Hematopoietic multipotent progenitor cell (in vitro differentiated cells): Measurements from ENCODE around the gene FAM204A. TPM values are rescaled to one million over a fixed set of nuclear protein-coding genes. Genes with fewer than 3 reads are reported as not detected.

Experiments
- DNase-seq, 3 donors: peaks; one replicate each; pipeline ENCODE4 v3.0.0-alpha.2; 2011 to 2015; ENCODE audit warnings: low read depth in 2 of 3, low spot score in 2 of 3
- total RNA-seq: library from RNA; depleted of rRNA; stranded (reverse); fragments of >200 nt; gene quantifications from one replicate; pipeline ENCODE4 v1.2.3, GENCODE V29; 2012

The FAM204A gene
- total RNA-seq, 1 donor = 14.5 TPM

GRCh38 chr10:118332948-118333710 lies 9.0 kb downstream of the FAM204A start:
- no peak for DNase-seq

GRCh38 chr10:118332236-118332635 lies 9.9 kb downstream of the FAM204A start:
- no peak for DNase-seq

- no peak for DNase-seq
Observed at GRCh38 chr10:118330295-118331076, 11.6 kb downstream of the FAM204A start.

- no peak for DNase-seq
Observed at GRCh38 chr10:118324140-118324539, 18.0 kb downstream of the FAM204A start.

DNA sequence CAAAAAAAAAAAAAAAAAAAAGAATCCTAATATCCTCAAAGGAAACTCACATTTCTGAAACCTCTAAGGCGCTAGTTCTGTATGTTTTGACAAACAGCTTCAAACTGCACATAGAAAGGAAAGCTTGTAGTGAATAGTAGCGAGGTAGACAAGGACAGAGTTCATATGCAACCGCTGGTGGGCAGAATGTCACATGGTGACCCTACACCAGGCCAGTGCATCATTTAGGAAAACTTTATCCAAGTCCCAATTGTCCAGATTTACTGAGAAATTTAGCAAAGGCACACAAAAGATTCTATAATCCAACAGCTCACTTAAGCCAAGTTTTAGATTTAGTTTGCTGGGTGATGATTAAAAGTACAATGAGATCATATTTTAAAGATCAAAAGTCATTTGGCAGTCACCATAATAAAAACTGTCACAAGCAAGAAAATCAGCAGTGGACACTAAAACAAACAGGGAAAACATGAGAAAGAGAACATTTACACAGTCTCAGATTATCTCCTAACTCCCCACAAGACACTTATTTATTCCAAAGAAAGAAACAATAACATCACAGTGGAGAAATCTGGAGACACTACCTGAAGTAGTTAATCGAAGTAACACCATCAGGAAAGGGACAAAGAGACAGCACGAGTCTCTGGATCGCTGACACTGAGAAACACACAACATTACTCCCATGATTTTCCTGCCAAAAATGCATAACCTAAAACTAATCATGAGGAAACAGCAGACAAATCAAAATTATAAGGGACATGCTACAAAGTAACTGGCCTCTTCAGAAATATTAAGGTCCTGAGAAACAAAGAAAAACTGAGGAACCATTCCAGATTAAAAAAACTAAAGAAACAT lies 20.2 kb downstream of the FAM204A start:
- DNase-seq = no peak

DNA sequence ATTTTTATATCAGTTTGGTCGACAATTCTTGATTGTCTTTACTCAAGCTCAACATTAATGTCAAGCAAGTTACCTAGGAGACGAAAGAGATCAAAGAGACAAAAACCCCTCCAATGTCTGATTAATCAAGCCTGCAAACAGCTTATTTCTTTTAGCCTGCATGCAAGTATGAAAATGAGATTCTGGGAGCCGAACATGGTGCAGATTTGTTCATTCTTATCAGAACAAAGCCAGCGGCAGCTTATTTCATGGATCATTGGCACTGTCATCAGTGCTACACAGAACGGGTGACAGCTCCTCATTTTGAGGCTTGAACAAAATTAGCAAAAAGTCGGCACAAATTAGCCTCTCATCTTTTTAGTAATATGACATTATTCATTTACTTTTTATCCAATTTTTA lies 26.5 kb downstream of the FAM204A start:
- DNase-seq = no peak

- DNase-seq = no peak
Observed at GRCh38 chr10:118314882-118315281, 27.2 kb downstream of the FAM204A start.

- DNase-seq = no peak
Observed at GRCh38 chr10:118311505-118311904, 30.6 kb downstream of the FAM204A start.

GRCh38 chr10:118310822-118311221 lies 31.3 kb downstream of the FAM204A start:
- no peak for DNase-seq

- no peak for DNase-seq
Observed at GRCh38 chr10:118309911-118310310, 32.2 kb downstream of the FAM204A start.

DNA sequence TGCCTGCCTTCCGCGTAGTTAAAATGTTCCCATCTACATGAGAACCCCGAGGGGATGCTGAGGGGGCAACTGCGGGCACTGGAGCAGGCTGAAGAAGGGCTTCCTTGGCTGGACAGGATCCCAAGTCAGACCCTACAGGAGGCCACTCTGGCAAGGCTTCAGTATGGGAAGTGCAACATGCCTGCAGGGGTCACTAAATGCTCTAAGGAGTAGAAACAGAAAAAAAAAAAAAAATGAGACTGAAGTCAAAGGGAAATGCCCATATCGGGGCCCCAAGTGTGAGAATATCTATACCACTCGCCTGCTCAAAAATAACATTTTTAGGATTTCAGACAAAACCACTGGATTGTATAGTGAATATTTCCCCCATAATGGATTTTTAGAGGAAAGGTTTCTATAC lies 33.5 kb downstream of the FAM204A start:
- no peak for DNase-seq

DNA sequence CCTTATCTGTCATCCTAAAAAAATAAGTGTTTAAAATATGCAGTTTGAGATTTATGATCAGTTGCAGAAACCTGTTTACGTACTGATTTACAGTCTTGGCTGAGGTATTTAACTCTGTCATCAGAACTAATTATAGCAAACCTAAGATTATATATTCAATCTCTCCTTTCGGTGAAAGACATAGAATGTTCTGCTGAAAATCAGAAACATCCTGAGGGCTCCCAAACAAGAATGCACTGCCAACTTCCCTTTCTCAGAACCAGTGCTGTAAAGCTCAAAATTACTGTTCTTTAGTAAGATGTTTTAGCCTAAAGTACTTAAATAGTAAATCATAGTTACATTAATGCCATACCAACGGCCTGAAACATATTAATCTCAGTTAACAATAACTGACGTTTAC lies 34.3 kb downstream of the FAM204A start:
- DNase-seq = no peak

GRCh38 chr10:118307220-118307619 lies 34.9 kb downstream of the FAM204A start:
- DNase-seq = no peak

DNA sequence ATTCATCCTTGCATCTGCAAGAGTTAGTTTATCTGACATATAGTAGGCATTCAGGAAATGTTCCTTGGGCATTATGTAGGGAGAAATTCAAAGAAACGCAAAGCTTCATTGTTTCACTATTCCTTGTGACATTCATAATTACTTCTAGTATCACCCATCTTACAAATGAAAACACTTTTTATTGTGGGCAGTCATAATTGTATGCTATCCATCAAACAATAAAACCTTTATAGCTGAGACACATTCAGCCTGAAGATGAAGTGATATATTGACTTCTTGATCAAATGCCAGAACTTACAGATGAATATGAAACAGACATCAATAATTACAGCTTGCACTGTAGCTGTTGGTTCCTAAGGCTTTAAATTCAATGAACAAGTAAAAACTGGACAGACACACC lies 36.4 kb downstream of the FAM204A start:
- no peak for DNase-seq

- DNase-seq = no peak
Observed at GRCh38 chr10:118304521-118304920, 37.6 kb downstream of the FAM204A start.

GRCh38 chr10:118301211-118301610 lies 40.9 kb downstream of the FAM204A start:
- DNase-seq = no peak

DNA sequence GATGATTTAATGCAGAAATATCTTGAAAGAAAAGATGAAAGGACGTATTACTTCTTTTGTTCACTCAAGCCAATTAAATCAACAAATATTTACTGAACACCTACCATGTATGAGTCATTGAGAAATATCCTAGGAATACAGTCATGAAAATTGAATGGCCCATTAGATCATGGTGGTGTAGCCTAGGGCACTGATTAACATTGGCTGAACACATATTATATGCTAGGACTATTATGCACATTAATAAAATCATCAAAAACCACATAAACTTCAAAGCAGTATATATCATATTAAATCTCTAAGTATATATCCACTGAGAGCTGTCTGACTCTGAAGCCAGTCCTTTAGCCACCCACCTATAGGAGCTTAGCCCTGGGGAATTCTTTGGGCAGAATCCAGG lies 41.8 kb downstream of the FAM204A start:
- no peak for DNase-seq

GRCh38 chr10:118298787-118299186 lies 43.3 kb downstream of the FAM204A start:
- DNase-seq = no peak

- DNase-seq = no peak
Observed at GRCh38 chr10:118291122-118291521, 51.0 kb downstream of the FAM204A start.

DNA sequence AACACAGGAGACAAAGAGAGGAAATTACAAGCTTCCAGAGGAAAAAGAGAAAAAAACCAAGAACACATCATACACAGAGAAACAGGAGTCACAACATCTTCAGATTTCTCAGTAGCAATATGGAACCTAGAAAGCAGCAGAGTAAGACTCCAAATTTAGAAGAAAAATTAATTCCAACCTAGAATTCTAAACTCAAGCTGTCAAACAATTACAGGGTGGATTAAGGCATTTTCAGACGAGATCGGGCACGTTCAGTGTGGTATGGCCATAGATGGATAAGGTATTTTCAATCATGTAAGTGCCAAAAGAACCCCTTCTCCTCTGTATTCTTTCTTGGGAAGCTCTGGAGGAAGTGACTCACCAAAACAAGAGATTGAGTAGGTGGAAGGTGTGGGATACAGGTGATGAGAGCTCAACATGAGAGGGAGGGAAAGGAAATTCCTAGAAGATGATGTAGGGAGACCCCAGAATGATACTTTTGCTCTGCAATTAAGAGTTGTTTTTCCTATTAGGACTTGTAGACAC lies 51.6 kb downstream of the FAM204A start:
- no peak for DNase-seq
